HG03196 (cell line): ENCODE measurements around the gene STK10.

Experiments used
- ATAC-seq: cut with Tn5 transposase; IDR thresholded peaks from one replicate; pipeline ENCODE4 v1.9.1; 2021; ENCODE audit not compliant: unreplicated experiment

The STK10 gene

DNA sequence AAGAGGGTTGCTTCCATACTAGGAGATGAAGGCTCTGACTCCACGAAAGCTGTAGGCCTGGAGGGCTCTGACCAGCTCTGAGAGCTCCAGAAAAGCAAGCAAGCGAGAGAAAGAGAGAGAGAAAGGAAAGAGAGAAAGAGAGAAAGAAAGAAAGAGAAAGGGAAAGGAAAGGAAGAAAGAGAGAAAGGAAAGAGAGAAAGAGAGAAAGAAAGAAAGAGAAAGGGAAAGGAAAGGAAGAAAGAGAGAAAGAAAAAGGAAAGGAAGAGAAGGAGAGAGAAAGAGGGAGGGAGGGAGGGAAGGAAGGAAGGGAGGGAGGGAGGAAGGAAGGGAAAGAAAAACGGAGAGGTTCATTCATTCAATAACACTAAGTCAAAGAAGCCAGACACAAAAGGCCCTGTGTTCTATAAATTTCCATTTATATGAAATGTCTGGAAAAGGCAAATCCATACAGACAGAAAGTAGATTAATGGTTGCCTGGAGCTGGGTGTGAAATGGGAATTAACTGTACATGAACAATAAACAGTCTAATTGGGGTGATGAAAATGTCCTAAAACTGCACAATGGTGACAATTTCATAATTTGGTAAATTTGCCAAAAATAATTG lies 1.8 kb upstream of the STK10 start:
- no peak for ATAC-seq

DNA sequence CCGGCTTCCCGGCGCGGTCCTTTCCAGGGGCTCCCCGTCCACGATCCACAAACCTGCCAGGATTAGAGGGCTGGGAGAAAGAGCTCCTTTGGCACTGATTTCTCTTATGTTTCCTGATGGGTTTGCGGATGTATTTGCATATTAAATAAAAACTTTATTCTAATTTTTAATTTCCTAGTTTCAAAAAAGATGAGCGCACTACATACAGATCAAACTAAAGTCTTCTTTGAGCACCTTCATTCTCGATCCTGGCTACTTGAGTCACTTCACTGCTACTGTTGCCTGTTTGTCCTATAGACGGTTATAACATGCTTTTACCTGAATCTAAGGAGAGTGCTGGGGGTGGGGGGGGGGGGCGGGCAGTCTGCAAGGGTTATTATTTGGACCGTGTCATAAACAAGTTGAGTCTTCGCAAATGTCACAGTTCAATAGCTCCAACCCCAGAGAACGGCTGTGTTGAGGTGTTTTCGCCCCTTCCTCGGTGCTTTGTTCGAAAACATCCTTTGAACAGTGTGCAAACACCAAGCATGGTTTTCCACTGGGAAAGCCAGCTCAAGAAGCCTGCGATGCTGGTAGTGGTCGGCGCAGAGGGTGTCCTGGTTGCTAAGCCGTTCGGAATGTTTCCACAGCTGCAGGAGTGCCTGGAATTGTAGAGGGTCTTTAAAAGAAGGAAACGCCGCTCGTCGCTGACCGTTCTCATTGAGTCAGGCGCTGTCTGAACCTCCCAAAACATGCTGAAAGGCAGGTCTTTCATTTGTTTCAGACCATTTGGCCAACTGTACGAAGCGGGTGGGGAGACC lies 1.1 kb upstream of the STK10 start:
- ATAC-seq = no peak

DNA sequence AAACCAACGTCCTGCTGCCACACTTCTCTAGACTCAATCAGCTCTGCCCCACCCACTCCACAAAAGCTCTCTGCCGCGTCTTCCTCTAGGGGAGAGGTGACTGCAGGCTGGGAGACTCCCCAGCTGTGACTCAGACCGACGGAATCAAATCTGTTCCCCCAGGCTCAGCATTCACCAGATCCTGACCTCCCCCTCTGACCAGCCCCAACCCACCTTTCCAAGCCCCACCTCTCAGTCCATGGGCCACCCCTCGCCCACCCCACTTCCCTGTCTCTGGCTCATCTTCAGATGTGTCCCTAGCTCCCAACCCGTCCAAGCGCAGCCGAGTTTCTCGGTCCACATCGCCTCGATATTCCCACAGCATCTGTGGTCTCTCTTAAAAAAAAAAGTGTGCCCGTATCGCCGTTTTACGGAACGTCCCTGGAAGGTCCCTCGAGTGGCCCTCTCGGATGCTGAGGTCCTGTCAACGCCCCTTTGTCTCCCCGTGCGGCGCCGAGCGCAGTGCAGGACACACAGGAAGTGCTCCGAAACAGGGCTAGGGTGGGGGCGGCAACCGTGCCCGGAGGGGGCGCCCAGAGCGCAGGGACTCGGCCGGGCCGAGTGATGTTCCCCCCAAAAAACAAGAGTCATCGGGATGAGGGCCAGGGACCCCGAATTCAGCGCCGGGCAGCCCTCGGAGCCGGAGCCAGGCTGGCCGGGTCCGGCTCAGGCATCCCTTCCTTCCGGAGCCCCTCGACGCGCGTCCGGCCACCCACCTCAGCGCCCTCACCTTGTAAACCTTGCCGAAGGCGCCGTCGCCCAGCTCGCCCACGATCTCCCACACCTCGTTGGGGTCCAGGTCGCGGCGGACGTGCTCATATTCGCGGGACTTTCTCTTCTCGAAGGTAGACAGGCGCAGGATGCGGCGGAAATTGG lies 649 bp downstream of the STK10 start:
- ATAC-seq = peak; percentile 24

DNA sequence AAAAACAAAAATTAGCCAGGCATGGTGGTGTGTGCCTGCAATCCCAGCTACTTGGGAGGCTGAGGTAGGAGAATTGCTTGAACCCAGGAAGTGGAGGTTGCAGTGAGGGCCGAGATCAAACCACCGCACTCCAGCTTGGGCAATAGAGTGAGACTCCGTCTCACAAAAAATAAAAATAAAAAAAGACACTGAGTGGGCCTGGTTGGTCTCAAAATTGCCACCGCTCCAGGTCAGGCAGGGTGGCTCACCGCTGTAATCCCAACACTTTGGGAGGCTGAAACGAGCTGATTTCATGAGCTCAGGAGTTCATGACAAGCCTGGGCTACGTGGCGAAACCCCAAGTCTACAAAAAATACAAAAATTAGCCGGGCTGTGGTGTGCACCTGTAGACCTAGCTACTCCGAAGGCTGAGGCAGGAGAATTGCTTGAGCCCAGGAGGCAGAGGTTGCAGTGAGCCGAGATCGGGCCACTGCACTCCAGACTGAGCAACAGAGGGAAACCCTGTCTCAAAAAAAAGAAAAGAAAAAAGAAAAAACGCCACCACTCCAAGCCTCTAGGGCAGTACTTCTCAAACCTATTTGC lies 1.8 kb downstream of the STK10 start:
- no peak for ATAC-seq

DNA sequence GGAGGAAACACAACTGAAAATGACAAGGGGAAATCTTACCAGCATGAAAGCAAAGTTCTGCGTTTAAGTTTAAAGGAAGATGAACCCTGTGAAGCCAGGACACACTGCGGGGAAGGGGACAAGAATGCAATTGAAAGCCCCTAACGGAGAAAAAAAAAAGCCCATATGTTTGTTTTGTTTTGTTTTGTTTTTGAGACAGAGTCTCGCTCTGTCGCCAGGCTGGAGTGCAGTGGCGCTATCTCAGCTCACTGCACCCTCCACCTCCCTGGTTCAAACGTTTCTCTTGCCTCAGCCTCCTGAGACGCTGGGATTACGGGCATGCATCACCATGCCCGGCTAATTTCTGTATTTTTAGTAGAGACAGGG lies 2.9 kb downstream of the STK10 start:
- ATAC-seq = no peak

DNA sequence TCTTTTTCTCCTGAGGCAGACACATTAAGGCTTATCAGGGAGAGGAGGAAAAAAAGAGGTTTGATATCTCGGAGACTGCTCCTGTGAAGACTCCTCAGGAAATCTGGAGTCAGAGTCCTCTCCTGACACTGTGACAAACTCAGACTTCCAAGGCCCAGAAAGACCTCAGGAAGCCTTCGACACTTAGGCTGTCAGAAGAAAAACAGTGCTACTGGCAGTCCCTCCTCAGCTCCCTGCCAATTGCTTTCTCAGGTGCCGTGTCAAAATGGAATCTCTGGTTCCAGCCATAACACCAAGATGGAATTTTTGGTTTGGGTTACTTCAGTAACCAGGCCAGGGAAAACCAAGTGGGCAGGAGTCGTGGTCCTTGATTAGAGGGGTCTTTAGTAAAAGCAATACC lies 4.1 kb downstream of the STK10 start:
- ATAC-seq = no peak

DNA sequence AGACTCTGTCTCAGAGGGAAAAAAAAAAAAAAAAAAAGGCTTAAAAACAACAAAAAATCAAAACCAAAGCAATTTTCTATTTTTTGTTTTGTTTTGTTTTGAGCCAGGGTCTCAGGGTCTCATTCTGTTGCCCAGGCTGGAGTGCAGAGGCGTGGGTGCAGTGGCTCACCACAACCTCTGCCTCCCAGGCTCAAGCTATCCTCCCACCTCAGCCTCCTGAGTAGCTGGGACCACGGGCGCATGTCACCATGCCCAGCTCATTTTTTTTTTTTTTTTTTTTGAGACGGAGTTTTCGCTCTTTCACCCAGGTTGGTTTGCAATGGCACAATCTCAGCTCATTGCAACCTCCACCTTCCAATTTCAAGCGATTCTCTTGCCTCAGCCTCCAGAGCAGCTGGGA lies 5.7 kb downstream of the STK10 start:
- ATAC-seq = no peak

DNA sequence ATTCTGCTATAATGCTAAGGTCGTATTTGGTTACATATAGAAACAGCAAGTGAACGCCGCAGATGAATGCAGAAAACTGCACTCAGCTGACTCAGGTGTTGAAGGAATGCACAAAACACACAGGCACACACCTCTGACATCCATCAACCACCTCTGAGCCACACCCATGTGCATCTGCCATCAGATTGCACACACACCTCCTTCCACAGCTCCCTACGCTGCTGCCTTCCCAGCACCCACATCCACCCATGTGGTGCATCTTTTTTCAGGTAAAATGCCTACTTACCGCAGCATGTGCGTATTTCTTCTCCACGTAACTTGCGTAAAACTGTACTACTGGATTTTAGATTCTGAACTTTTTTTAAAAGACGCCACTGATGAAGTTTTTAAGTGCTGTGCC lies 7.1 kb downstream of the STK10 start:
- ATAC-seq = no peak

DNA sequence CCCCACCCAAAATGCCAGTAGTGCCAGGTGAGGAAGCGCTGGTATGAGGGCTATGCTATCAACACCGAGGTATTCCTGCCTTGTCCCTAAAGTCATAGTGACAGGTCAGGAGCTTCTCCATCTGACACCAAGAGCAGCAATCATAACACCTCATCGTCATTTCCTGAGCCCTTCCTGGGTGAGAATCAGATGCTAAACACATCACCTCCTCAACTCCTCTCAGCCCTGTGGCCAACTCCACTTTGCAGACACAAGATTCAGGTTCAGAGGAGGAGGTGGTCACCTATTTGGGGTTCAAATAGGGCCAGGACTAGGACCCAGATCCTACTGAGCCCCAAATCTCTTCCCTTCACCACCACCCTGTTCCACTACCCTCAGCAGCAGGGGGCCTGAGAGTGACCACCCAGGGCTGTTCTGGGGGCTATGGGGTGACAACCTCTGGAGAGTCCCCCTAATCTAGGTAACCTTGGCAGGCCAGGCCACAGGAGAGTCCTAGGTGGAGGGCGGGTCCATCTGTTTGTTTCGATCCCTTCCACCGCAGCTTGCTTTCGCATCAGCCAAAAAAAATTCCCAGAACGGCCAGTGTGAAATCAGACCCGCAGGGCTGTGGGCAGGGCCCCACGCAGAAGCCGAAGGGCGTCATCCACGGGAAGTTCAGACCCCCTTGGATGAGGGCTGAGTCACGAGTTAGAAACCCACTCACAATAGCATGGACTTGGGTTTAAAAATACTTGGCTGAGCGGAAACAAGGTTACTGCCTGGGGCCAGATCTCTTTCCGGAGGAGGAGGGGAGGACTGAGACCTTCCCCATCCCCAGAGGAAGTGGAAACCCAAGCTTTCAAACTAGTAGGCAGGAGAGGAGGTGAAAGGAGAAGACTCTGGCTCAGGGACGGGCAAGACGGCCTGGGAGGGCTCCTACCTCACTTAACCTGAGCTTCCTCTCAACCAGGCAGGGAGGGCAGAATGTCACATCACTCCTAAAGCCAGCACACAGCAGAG lies 8.7 kb downstream of the STK10 start:
- peak; percentile 32 for ATAC-seq

DNA sequence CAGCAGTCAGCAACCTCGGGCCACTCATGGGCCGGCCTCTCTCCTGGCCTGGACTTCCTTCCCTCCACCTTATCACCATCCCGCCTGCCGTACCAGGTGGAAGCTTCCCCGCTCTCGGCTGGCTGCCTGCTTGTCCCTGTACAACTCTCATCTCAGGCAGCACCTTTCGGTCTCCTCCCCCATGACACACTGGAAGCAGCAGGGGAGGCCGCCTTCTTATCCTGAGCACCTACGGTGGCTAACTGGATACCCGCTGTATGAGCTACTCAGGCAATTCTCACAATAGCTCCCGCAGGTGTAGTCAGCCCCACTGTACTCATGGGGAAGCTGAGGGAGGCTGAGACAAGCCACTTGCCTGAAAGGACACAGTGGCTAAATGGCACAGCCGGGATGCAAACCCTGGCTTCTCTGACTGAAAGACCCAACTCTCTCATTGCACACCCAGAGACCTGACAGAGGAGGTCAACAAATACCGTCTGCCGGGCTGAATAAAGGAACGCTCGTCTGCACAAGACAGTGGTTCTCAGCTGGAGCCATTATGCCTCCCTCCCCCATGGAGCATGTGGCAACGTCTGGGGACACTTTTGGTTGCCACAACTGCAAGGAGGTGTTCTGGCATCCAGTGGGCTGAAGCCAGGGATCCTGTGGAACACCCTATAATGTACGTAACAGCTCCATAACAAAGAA lies 9.6 kb downstream of the STK10 start:
- no peak for ATAC-seq

DNA sequence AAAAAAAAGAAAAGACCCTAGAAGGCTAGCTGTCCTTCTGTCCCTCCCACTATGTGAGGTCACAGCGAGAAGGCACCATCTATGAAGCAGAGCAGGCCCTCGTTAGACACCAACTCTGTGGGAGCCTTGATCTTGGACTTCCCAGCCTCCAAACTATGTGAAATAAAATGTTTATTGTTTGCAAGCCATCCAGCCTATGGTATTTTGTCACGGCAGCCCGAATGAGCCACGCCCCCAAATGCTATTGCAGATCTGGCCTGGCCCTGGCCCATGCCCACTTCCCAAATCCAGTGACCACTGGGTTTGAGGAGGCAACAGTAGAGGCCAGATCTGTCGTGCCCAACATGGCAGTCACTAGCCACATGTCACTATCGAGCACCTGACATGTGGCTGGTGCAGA lies 10.8 kb downstream of the STK10 start:
- no peak for ATAC-seq

DNA sequence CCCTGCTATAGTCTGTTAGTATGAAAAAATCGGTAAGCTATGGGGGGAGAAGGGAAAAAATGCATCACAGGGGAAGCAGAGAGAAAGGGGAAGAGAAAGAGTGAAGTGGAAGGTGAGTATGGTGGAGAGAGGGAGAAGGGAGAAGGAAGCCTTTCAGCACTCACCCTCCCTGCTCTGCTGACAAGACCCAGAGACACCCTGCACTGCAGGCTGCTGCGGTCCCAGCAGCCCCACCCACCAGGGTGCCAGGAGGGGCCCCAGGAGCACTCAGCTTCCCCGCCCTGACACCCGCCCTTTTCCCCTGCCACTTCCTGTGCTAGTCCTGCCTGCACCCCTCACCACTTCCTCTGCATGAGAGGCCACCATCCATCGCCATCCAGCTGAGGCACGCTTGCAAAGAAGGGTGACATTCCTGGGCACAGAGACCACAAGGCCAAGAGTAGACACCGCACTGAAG lies 12.7 kb downstream of the STK10 start:
- ATAC-seq = peak; percentile 51

DNA sequence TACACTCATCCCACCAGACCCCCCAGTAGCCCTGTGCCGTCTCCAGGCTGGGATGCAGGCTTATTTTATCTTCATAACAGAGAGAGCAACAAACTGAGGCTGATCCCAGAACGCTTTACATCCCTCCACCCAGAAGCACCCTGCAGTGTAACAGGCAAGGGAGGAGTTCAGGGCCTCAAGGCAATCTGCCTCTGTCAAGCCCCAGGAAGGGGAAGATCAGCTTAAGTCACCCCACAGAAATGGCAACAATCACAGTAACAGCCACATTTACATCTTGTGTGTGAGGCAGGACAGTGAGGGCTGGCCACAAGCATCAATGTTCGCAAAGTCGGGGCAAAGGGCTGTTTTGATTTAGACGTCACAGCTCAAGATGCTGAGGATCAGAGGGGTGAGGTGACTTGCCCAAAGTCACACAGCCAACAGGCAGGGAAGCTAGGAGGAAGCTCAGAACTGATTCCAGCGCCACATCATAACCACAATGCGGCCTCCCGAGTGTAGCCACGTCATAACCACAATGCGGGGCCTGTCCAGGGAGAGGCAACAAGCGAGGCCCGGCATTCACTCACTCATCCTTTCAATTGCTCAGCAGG lies 14.4 kb downstream of the STK10 start:
- ATAC-seq = no peak

DNA sequence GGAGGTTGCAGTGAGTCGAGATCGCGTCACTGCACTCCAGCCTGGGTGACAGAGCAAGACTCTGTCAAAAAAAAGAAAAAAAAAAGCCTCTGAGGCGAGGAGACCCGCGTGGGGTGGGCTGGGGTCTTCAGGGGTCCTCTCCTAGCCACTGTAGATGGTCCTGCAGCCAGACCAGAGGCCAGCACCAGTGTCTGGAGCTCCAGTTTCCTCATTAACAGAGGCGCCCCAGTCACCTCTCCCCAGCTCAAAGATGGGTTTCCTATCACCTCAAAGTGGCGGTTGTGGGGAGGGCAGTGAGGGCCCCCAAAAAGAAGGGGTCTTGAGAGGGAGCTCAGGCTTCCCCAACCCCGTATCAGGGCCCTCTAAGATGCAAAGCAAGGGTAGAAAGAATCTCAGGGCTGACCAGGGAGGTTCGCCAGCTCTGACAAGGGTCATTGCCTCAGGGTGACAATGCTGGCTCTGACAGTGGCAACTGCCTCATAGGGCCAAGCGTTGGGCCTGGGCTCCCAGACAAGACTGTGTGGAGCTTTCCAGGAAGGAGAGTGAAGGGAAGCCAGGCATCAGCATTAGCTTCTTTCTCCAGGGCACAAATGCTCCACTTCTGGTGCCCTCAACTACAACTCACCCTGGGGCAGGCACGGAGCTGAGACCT lies 15.0 kb downstream of the STK10 start:
- no peak for ATAC-seq

DNA sequence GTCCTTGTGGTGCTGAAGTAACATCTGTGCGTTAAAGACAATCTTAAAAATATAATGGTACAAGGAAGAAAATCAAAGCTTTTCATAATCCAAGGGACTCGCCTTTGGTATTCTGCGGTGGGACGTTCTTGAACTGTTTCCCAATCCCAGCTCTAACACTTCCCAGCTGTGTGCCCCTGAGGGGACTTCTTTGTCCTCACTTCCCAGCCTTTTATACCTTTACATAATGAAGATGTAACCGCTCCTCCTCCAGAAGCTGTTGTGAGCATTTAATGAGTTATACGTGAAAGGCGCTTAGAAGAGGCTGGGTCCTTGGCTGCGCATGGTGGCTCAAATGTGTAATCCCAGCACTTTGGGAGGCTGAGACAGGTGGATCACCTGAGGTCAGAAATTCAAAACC lies 16.9 kb downstream of the STK10 start:
- no peak for ATAC-seq

DNA sequence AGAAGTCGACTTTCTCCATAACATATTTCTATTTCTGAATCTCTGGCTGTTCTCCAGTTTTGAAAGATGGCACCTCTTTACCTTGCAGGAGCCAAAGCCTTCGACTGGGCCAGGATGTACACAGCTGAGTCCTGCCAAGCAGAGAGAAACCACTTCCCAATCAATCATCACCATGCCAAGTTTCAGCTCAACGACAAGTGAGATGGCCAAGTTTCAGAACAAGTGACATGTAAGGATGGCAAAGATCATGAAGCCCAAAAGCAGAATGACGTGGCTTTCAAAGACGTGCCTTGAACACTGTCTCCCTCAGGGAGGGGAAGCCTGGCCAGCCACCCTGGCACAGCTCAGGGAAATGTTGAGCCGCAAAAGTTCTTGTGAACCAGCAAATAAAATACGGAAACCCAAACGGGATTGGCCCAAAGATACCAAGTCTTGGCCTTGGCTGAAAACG lies 17.7 kb downstream of the STK10 start:
- ATAC-seq = no peak

DNA sequence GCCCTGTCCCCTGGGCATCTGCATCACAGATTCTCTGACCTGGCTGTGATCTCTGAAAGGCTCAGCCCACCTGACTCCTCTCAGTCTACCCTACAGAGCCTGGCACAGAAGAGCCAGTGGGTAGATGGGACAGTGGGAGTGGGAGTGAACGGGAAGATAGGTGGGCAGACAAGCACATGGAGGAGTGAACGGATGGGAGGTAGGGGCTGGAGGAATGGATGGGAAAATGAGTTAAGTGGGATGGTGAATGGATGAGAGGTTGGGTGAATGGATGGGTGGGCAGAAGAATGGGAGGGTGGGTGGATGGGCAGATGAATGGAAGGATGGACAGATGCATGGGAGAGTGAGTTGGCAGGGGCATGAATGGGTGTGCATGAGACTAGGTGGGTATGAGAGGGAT lies 18.8 kb downstream of the STK10 start:
- ATAC-seq = no peak

DNA sequence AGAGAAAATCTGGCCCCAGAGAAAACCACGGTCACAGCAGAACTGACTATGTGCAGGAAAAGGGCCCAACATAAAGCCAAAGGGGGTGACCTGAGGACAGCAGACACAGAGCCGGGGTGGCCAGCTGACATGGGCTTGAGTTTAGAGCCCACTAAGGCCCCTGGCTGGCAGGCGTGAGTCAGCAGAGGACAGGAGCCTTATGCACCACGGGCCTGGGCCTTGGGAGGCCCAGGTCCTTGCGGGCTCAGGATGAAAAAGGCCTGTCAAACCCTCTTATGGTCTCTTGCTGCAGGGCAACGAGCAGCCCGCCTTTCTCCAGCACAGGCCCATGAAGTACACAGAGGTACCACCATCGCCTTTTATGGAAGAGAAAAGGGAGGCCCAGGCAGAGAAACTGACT lies 19.7 kb downstream of the STK10 start:
- ATAC-seq = no peak

DNA sequence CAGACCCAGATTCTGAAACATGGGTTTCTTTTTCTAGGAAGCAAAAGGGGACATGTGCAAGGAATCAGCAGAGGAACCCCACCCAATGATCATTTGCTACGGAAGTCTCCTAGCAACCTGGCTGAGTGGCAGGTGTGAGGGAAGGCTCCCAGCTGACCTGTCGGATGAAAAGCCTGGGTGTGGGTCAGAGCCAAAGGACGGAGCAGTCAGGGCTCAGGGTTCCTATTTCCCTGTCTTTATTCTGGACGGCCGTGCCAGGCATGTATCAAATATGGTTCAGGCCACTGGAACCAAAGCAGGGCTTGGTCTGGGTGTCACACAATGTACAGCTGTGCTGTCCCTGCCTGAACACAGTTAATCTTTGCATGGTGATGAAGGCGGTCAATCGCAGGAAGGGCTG lies 20.1 kb downstream of the STK10 start:
- no peak for ATAC-seq
